Iris pigment epithelial cell (primary cell): ENCODE measurements around the gene RHD.
"Not testable (repeated sequence)": the region's sequence is repeated elsewhere in the genome, so short reads cannot be mapped to it uniquely, and the experiment has no call there.

Experiments used
- DNase-seq: peaks from one replicate; pipeline ENCODE4 v3.0.0-alpha.2; 2011; ENCODE audit warnings: low read depth

RHD gene

DNA sequence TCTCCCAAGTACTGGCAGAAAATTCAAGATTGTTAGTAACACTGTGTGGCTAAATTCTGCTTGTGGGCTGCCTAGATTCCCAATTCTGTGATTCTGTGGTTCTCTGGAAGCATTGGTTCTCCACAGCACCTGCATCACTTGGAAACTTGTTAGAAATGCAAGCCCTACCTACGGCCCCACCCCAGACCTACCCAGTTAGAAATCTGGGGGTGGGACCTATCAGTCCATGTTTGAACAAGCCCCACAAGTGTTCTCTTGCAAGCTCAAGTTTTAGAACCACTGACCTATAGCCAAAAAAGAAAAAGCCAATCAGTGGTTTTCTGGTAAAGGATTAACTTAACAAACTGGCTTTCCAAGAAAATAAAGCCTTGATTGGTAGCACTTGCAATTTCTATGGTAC is 35.9 kb downstream of the RHD start:
- not testable (repeated sequence) for DNase-seq

DNA sequence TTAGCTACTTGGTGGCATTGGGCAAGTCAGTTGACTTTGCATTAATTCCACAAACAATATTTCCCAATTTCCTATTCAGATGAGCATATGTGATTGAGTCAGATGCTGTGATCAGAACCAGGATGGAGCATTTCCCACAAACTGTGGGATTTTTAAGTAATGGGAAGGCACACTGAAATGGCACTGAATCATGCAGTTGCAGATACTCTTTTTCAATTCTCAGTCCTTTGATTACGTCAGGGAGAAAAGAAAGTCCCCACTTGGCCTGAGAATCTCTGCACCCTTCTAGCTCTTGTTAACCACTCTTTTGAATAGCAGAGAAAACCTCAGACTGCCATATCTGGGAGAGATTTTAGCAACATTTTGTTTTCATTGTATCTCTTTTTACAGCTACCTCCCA is 36.8 kb downstream of the RHD start:
- DNase-seq, result not testable (repeated sequence)

DNA sequence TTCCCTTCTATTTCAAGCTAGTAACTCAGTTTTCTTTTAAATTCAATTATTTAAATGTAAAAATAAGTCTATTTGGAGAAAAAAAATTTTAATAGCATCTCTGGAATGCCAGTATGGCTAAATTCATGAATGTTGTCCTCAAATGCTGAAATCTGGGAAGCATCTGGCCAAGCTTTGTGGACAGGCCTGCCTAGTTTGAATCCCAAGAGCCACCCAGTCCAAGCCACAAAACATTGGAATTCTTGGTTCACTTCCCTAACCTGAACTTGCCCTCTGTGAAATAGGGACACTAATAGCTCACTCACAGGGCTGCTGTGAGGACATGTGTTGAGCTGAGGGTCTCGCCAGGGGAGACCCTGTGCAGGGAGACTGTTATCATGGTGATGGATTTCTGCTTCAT is 37.2 kb downstream of the RHD start:
- DNase-seq, result not testable (repeated sequence)

DNA sequence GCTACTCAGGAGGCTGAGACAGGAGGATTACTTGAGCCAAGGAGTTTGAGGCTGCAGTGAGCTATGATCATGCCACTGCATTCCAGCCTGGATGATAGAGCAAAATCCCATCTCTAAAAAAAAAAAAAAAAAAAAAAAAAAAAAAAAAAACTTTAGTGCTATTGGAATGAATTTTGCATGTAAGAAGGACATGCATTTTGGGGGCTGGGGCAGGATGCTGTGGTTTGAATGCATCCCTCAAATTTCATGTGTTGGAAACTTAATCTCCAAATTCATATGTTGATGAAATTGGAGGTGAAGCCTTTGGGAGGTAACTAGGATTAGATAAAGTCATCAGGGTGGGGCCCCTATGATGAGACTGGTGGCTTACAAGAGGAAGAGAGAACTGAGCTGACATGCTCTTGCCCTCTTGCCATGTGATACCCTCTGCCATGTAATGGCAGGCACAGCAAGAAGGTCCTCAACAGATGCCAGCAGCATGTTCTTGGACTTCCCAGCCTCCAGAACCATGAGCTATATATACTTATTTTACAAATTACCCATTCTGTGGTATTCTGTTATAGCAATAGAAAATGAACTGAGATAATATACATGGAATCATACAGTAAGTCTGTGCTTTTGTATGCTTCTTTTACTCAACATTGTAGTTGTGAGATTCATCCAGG is 40.6 kb downstream of the RHD start:
- not testable (repeated sequence) for DNase-seq

- DNase-seq, result peak; percentile 83
These were observed 48.1 kb downstream of the RHD start for GRCh38 chr1:25320314-25320938.

GRCh38 chr1:25322127-25322526 is 49.8 kb downstream of the RHD start:
- not testable (repeated sequence) for DNase-seq

GRCh38 chr1:25324407-25324806 is 52.1 kb downstream of the RHD start:
- DNase-seq, result not testable (repeated sequence)

DNA sequence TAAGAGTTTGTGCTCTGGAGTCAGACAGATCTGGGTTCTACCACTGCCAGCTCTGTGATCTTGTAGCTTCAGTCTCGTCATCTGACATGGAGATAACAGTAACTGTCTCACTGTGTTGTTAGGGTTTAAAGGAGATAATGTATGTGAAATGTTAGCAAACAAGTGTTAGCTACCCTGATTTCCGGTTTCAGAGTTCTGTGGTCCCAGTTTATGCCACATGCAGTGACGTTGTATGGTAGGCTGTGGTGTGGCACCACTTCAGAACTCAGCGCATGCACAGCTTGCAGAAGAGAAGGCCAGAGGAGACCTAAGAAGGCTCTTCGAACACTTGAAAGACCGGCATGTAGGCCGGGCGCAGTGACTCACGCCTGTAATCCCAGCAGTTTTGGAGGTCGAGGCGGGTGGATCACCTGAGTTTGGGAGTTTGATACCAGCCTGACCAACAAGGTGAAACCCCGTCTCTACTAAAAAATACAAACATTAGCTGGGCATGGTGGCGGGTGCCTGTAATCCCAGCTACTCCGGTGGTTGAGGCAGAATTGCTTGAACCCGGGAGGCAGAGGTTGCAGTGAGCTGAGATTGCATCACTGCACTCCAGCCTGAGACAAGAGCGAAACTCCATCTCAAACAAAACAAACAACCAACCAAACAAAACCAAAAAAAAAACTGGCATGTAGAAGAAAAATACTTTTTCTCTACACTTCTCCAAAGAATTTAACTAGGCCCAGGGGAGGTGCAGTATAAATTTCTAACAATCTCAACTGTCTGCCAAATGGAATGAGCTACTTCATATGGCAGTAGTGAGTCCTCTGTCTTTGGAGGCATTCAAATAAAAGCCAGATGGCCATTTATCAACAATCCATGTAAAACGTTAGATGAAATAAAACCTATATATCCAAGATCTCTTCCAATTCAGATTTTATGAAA is 55.8 kb downstream of the RHD start:
- not testable (repeated sequence) for DNase-seq

- DNase-seq, result not testable (repeated sequence)
These were observed 56.5 kb downstream of the RHD start for GRCh38 chr1:25328791-25329185.

- DNase-seq, result not testable (repeated sequence)
These were observed 57.0 kb downstream of the RHD start for GRCh38 chr1:25329336-25329735.

DNA sequence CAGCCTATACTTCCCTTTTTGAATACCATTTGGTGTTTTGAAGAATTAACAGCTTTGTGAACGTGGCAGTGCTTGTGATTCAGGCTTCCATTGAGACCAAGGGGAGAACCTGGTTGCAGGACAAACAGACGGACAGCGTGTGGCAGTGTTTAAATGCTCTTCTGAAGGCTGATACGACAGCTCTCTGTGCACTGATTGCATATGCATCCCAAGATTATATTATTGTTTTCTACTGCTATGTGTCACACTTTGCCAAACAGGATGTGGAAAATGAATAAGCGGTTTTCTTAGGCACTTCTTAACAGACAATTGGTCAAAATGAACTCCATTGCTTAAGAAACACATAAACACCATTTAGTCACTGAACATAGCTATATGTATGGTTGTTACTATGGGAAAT is 57.6 kb downstream of the RHD start:
- DNase-seq, result peak; percentile 67

GRCh38 chr1:25336922-25337354 is 64.6 kb downstream of the RHD start:
- DNase-seq, result not testable (repeated sequence)

- DNase-seq, result not testable (repeated sequence)
These were observed 65.3 kb downstream of the RHD start for GRCh38 chr1:25337483-25338187.

GRCh38 chr1:25338188-25338981 is 66.1 kb downstream of the RHD start, which contains the start of gene TMEM50A:
TSS of gene TMEM50A (plus strand) at chr1:25338334. CDS start at chr1:25340487, 2,153 bp downstream.
- DNase-seq, result peak; percentile 81

DNA sequence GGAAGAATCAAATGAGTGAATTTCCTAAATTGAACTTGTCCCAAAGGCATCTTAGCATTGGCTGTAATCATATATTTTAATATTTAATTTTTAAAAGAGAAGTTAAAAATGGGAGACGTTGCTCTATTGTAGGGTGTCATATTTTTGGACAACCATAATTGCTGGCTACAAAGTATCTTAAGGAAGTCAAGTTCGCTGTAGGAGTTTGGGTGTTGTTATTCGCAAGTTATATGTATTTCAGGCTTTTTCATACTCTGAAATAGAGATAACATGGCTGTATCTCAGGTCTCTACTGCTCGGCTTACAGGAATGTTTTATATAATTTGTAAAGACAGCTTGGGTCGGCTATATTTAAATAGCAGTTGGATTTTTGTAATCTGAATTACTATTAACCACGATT is 66.7 kb downstream of the RHD start:
- no peak for DNase-seq

DNA sequence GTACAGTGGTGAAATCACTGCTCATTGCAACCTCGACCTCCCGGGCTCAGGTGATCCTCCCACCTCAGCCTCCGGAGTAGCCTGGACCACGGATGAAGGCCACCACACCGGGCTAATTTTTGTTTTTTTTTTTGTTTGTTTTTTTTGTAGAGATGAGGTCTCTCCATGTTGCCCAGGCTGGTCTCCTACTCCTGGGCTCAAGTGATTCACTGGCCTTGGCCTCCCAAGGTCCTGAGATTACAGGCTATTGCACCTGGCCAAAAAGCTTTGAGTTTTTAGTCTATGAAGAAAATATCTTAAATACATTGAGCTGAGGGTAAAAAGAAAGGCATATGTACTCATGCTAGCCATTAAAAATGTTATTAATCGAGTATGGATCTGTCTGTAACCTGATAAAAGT is 69.4 kb downstream of the RHD start:
- no peak for DNase-seq

- DNase-seq, result no peak
These were observed 70.5 kb downstream of the RHD start for GRCh38 chr1:25342846-25343245.

- DNase-seq, result peak; percentile 82
These were observed 71.6 kb downstream of the RHD start for GRCh38 chr1:25343872-25344271.

GRCh38 chr1:25347556-25347955 is 75.2 kb downstream of the RHD start:
- no peak for DNase-seq

DNA sequence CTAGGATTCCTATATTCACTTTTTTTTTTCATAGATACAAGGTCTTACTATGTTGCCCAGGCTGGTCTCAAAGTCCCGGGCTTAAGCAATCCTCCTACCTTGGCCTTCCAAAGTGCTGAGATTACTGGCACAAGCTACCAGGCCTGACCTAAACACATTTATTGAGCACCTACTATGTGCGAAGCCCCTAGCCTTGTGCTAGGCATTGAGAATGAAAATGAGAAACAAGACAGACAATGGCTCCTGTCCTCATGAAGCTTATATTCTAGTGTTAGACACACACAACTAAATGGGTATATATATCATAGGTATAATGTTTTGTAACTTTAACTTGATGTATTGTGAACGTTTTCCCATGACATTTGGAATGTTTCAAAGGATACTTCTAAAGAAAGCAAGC is 77.3 kb downstream of the RHD start:
- no peak for DNase-seq

- no peak for DNase-seq
These were observed 83.6 kb downstream of the RHD start for GRCh38 chr1:25355841-25356395.
